Liver (tissue), 9 donors: Measurements from ENCODE around the gene FIG4. TPM values are rescaled to one million over a fixed set of nuclear protein-coding genes. Genes with fewer than 3 reads are reported as not detected.

Experiments
- DNase-seq: peaks from one replicate; pipeline ENCODE4 v3.0.0-alpha.2; 2017; ENCODE audit warnings: low spot score
- H3K27ac ChIP-seq, 2 donors: one replicate each; pipeline ENCODE4 v1.7.0; 2013; ENCODE audit warnings: inconsistent platforms in 2 of 2, low read length in 2 of 2, control low read depth in 1 of 2, low read depth in 1 of 2, mild to moderate bottlenecking in 1 of 2
- H3K27me3 ChIP-seq, 4 donors: one replicate each; pipeline versions ENCODE4 v1.6.1 to v1.7.0; 2013; ENCODE audit warnings: low read length in 3 of 4, inconsistent platforms in 1 of 4, mild to moderate bottlenecking in 1 of 4, moderate library complexity in 1 of 4; ENCODE audit not compliant: control insufficient read depth in 4 of 4, insufficient read depth in 4 of 4
- H3K36me3 ChIP-seq, 4 donors: one replicate each; pipeline versions ENCODE4 v1.6.1 to v1.7.0; 2013; ENCODE audit warnings: low read length in 3 of 4, mild to moderate bottlenecking in 3 of 4, low read depth in 1 of 4, moderate library complexity in 1 of 4; ENCODE audit not compliant: control insufficient read depth in 4 of 4, insufficient read depth in 3 of 4
- H3K4me1 ChIP-seq, 4 donors: one replicate each; pipeline versions ENCODE4 v1.6.1 to v1.7.0; 2013; ENCODE audit warnings: low read length in 3 of 4, mild to moderate bottlenecking in 3 of 4, moderate library complexity in 1 of 4; ENCODE audit not compliant: control insufficient read depth in 4 of 4, insufficient read depth in 4 of 4
- H3K4me3 ChIP-seq, 3 donors: one replicate each; pipeline versions ENCODE4 v1.6.1 to v1.7.0; 2013; ENCODE audit warnings: low read length in 3 of 3, control low read depth in 1 of 3, low read depth in 1 of 3, mild to moderate bottlenecking in 1 of 3
- H3K9ac ChIP-seq, 2 donors: one replicate each; pipeline ENCODE4 v1.7.0; 2013; ENCODE audit warnings: low read length in 2 of 2, mild to moderate bottlenecking in 2 of 2, moderate library complexity in 2 of 2, control low read depth in 1 of 2, low read depth in 1 of 2
- H3K9me3 ChIP-seq, 4 donors: one replicate each; pipeline versions ENCODE4 v1.6.1 to v1.7.0; 2013; ENCODE audit warnings: low read length in 3 of 4; ENCODE audit not compliant: control insufficient read depth in 4 of 4
- EGR1 ChIP-seq, 2 donors: IDR thresholded peaks; 2 replicates each; pipeline ENCODE4 v1.6.1; 2016 to 2018; ENCODE audit warnings: antibody characterized with exemption in 2 of 2, low read depth in 2 of 2
- FOXA1 ChIP-seq: IDR thresholded peaks from 2 replicates; pipeline ENCODE4 v1.6.1; 2016; ENCODE audit warnings: antibody characterized with exemption
- FOXA2 ChIP-seq: IDR thresholded peaks from 2 replicates; pipeline ENCODE4 v1.6.1; 2016; ENCODE audit warnings: antibody characterized with exemption
- GABPA ChIP-seq, 2 donors: IDR thresholded peaks in 1 of 2; conservative IDR thresholded peaks in 1 of 2; 2 replicates each; pipeline ENCODE4 v1.6.1; 2016; ENCODE audit warnings: antibody characterized with exemption in 2 of 2, mild to moderate bottlenecking in 1 of 2, moderate library complexity in 1 of 2
- HNF4A ChIP-seq, 2 donors: conservative IDR thresholded peaks; 2 replicates each; pipeline ENCODE4 v1.6.1; 2016; ENCODE audit warnings: antibody characterized with exemption in 2 of 2, mild to moderate bottlenecking in 2 of 2
- HNF4G ChIP-seq: IDR thresholded peaks from 2 replicates; pipeline ENCODE4 v1.6.1; 2016; ENCODE audit warnings: antibody characterized with exemption
- RAD21 ChIP-seq, 2 donors: IDR thresholded peaks; 2 replicates each; pipeline ENCODE4 v1.6.1; 2016; ENCODE audit warnings: antibody characterized with exemption in 2 of 2, mild to moderate bottlenecking in 2 of 2
- RXRA ChIP-seq, 2 donors: IDR thresholded peaks; 2 replicates each; pipeline ENCODE4 v1.6.1; 2017 to 2018; ENCODE audit warnings: antibody characterized with exemption in 2 of 2, mild to moderate bottlenecking in 1 of 2
- SP1 ChIP-seq: IDR thresholded peaks from 2 replicates; pipeline ENCODE4 v1.6.1; 2018; ENCODE audit warnings: antibody characterized with exemption, mild to moderate bottlenecking
- TAF1 ChIP-seq: conservative IDR thresholded peaks from 2 replicates; pipeline ENCODE4 v1.6.1; 2016; ENCODE audit warnings: antibody characterized with exemption, mild to moderate bottlenecking
- YY1 ChIP-seq: IDR thresholded peaks from 2 replicates; pipeline ENCODE4 v1.6.1; 2016; ENCODE audit warnings: antibody characterized with exemption, mild to moderate bottlenecking
- WGBS: extraction: QIAGEN DNeasy Blood & Tissue Kit; methylation state at CpG from one replicate; pipeline ENCODE4 v1.1.7; 2013; 5-methylcytosine and 5-hydroxymethylcytosine counted together
- polyA plus RNA-seq, 2 donors: library from polyadenylated mRNA; stranded (reverse) in 1 of 2; unstranded in 1 of 2; fragments of 200-250 nt in 1 of 2; fragments of >200 nt in 1 of 2; fragmentation: Nextera tagmentation in 1 of 2; extraction: Ambion mirVana in 1 of 2; gene quantifications; one replicate each; pipeline versions ENCODE4 v1.2.1 to v1.2.3, GENCODE V29; 2013 to 2015
- total RNA-seq, 2 donors: library from RNA; depleted of rRNA; stranded (reverse); fragments of >200 nt; gene quantifications; one replicate each; pipeline ENCODE4 v1.2.3, GENCODE V29; 2014
- TF ChIP-seq, protein P1 (sequence below): IDR thresholded peaks from 2 replicates; pipeline ENCODE4 v1.6.1; 2016; ENCODE audit warnings: antibody characterized with exemption
- TF ChIP-seq, protein P2 (sequence below): IDR thresholded peaks from 2 replicates; pipeline ENCODE4 v1.6.1; 2016; ENCODE audit warnings: antibody characterized with exemption
- TF ChIP-seq, protein P3 (sequence below): fragments of 150-350 bp; IDR thresholded peaks from 2 replicates; pipeline ENCODE4 v1.5.1; 2017; ENCODE audit warnings: improper control_type of control experiment, low read depth, low read length; ENCODE audit not compliant: missing input control
- TF ChIP-seq, protein P4 (sequence below): IDR thresholded peaks from 2 replicates; pipeline ENCODE4 v1.6.1; 2016; ENCODE audit warnings: antibody characterized with exemption
- TF ChIP-seq, protein P5 (sequence below): IDR thresholded peaks from 2 replicates; pipeline ENCODE4 v1.6.1; 2016; ENCODE audit warnings: antibody characterized with exemption, mild to moderate bottlenecking
- donor health status: healthy.
- donor health status: healthy.
- donor health status: healthy.
- donor health status: healthy.
- donor health status: healthy.

FIG4 gene
- total and polyA plus RNA-seq, 4 donors: 3.4 to 8.7 (median 4.6) TPM

DNA sequence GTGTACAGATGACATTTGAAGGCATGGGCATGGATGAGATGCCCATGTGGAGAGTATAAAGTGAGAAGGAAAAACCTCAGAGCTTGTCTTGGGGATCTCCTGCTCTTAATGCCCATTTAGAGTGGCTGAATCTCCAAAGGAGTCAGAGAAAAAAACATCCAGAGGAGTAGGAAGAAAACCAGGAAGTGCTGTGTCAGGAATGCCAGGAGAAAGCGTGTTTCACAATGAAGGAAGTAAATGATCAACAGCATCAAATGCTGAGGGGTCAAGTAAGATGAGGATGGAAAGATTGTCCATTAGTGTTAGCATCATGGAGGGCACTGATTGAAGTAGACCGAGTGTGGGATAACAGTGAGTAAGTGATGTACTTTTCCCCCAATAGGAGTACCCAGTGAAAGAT, 56.1 kb downstream of the FIG4 start:
- no peak for DNase-seq
- no peaks in the 10 kb centered on the region for H3K27me3 ChIP-seq
- H3K9me3 ChIP-seq: no peaks in the 10 kb centered on the region
- no peak for TF ChIP-seq EGR1 (IDR thresholded peaks at IDR 0.05; ENCODE audit: low read depth in 2 of 2)
- TF ChIP-seq SP1: no peak
- TF ChIP-seq, protein P1, sequence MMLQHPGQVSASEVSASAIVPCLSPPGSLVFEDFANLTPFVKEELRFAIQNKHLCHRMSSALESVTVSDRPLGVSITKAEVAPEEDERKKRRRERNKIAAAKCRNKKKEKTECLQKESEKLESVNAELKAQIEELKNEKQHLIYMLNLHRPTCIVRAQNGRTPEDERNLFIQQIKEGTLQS: no peak
- no peak for TF ChIP-seq HNF4G
- no peak for TF ChIP-seq TAF1
- TF ChIP-seq, protein P2, sequence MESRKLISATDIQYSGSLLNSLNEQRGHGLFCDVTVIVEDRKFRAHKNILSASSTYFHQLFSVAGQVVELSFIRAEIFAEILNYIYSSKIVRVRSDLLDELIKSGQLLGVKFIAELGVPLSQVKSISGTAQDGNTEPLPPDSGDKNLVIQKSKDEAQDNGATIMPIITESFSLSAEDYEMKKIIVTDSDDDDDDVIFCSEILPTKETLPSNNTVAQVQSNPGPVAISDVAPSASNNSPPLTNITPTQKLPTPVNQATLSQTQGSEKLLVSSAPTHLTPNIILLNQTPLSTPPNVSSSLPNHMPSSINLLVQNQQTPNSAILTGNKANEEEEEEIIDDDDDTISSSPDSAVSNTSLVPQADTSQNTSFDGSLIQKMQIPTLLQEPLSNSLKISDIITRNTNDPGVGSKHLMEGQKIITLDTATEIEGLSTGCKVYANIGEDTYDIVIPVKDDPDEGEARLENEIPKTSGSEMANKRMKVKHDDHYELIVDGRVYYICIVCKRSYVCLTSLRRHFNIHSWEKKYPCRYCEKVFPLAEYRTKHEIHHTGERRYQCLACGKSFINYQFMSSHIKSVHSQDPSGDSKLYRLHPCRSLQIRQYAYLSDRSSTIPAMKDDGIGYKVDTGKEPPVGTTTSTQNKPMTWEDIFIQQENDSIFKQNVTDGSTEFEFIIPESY: no peak
- no peak for TF ChIP-seq HNF4A (conservative IDR thresholded peaks at IDR 0.05)
- TF ChIP-seq, protein P3, sequence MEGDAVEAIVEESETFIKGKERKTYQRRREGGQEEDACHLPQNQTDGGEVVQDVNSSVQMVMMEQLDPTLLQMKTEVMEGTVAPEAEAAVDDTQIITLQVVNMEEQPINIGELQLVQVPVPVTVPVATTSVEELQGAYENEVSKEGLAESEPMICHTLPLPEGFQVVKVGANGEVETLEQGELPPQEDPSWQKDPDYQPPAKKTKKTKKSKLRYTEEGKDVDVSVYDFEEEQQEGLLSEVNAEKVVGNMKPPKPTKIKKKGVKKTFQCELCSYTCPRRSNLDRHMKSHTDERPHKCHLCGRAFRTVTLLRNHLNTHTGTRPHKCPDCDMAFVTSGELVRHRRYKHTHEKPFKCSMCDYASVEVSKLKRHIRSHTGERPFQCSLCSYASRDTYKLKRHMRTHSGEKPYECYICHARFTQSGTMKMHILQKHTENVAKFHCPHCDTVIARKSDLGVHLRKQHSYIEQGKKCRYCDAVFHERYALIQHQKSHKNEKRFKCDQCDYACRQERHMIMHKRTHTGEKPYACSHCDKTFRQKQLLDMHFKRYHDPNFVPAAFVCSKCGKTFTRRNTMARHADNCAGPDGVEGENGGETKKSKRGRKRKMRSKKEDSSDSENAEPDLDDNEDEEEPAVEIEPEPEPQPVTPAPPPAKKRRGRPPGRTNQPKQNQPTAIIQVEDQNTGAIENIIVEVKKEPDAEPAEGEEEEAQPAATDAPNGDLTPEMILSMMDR: no peak
- no peak for TF ChIP-seq FOXA2
- no peak for TF ChIP-seq YY1
- TF ChIP-seq, protein P4, sequence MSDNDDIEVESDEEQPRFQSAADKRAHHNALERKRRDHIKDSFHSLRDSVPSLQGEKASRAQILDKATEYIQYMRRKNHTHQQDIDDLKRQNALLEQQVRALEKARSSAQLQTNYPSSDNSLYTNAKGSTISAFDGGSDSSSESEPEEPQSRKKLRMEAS: no peak
- TF ChIP-seq RAD21 (IDR thresholded peaks at IDR 0.05): no peak
- no peak for TF ChIP-seq FOXA1
- no peak for TF ChIP-seq GABPA (IDR thresholded peaks at IDR 0.05 in 1 of 2, conservative IDR thresholded peaks at IDR 0.05 in 1 of 2)
- no peaks in the 10 kb centered on the region for H3K4me1 ChIP-seq
- H3K4me3 ChIP-seq: no peak overlapping the region
- no peak overlapping the region for H3K27ac ChIP-seq
- WGBS: 84% methylated on average over 2 of the region's 2 CpGs
- no peak overlapping the region for H3K9ac ChIP-seq
- peaks cover 0 to 11% (median 6%) of the 10 kb centered on the region in 4 donors for H3K36me3 ChIP-seq

DNA sequence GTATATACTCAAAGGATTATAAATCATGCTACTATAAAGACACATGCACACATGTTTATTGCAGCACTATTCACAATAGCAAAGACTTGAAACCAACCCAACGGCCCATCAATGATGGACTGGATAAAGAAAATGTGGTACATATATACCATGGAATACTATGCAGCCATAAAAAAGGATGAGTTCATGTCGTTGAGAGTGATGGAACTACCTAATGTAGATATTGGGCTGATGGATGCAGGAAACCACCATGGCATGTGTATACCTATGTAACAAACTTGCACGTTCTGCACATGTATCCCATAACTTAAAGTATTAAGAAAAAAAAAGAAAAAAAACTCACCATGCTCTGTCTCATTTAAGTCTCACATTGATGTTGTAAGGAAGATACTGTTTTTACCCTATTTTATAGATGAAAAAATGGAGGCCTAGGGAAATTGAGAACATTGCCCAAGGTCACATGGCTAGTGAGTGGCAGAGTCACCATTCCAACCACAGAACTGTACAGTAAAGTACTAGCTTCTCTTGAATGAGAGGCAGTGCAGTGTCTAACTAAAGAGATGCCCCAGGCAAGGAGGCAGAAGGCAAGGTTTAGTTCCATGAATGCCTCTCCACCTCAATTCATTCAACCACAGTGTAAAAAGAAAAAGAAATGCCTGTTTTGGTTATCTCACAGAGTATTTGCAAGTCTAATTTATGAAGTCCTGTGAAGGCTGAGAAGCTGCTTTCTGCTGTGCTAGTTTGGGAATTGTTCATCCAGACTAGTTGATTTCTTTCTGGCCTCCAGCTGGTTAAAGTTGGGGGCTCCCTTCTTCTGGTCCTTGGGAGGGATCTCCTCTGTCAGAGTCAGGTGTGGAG, 68.2 kb downstream of the FIG4 start:
- Histone ChIP-seq H3K4me1 (no peaks in the 10 kb centered on the region), H3K9me3 (no peaks in the 10 kb centered on the region), H3K27me3 (no peaks in the 10 kb centered on the region), H3K9ac (no peak overlapping the region), H3K36me3 (no peaks in the 10 kb centered on the region), H3K27ac (no peak overlapping the region), H3K4me3 (no peak overlapping the region)
- 97% methylated on average over 3 of the region's 3 CpGs for WGBS
- DNase-seq: no peak
- TF ChIP-seq, protein P1: no peak
- TF ChIP-seq SP1: no peak
- no peak for TF ChIP-seq FOXA2
- no peak for TF ChIP-seq RAD21 (IDR thresholded peaks at IDR 0.05)
- TF ChIP-seq GABPA (IDR thresholded peaks at IDR 0.05 in 1 of 2, conservative IDR thresholded peaks at IDR 0.05 in 1 of 2): no peak
- TF ChIP-seq, protein P3: no peak
- TF ChIP-seq YY1: no peak
- TF ChIP-seq, protein P4: no peak
- TF ChIP-seq FOXA1: no peak
- no peak for TF ChIP-seq RXRA (IDR thresholded peaks at IDR 0.05)
- TF ChIP-seq, protein P2: no peak
- TF ChIP-seq, protein P5, sequence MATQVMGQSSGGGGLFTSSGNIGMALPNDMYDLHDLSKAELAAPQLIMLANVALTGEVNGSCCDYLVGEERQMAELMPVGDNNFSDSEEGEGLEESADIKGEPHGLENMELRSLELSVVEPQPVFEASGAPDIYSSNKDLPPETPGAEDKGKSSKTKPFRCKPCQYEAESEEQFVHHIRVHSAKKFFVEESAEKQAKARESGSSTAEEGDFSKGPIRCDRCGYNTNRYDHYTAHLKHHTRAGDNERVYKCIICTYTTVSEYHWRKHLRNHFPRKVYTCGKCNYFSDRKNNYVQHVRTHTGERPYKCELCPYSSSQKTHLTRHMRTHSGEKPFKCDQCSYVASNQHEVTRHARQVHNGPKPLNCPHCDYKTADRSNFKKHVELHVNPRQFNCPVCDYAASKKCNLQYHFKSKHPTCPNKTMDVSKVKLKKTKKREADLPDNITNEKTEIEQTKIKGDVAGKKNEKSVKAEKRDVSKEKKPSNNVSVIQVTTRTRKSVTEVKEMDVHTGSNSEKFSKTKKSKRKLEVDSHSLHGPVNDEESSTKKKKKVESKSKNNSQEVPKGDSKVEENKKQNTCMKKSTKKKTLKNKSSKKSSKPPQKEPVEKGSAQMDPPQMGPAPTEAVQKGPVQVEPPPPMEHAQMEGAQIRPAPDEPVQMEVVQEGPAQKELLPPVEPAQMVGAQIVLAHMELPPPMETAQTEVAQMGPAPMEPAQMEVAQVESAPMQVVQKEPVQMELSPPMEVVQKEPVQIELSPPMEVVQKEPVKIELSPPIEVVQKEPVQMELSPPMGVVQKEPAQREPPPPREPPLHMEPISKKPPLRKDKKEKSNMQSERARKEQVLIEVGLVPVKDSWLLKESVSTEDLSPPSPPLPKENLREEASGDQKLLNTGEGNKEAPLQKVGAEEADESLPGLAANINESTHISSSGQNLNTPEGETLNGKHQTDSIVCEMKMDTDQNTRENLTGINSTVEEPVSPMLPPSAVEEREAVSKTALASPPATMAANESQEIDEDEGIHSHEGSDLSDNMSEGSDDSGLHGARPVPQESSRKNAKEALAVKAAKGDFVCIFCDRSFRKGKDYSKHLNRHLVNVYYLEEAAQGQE: no peak
- TF ChIP-seq EGR1 (IDR thresholded peaks at IDR 0.05; ENCODE audit: low read depth in 2 of 2): no peak
